MCF 10A (cell line): ENCODE data around the gene PADI4. TPM values are rescaled to one million over a fixed set of nuclear protein-coding genes. Genes with fewer than 3 reads are reported as not detected.

ENCODE experiments used
- BruUV-seq: library from RNA; stranded (reverse); fragments of 400-500 nt; replicated peaks from 2 replicates; lab custom pipeline; 2021; lab: Mats Ljungman, UMichigan
- CTCF ChIA-PET: fragments of 300-600 bp; sonication (Branson Sonifier 250); formaldehyde crosslinking; extraction: SDS; loops from one replicate; lab custom pipeline; 2021; ENCODE audit warnings: antibody characterized with exemption, inconsistent platforms; lab: Yijun Ruan, JAX
- POLR2A ChIA-PET: fragments of 300-600, 350-650 bp; sonication (Branson Sonifier 250); formaldehyde crosslinking; extraction: SDS; loops from one replicate; lab custom pipeline; 2020; ENCODE audit warnings: antibody characterized with exemption, inconsistent platforms; lab: Yijun Ruan, JAX
- DNase-seq: peaks from one replicate; pipeline ENCODE4 v3.0.0-alpha.2; 2018; ENCODE audit not compliant: unreplicated experiment
- H3K27ac Mint-ChIP-seq: one replicate; pipeline ENCODE4 v1.8.0; 2022; ENCODE audit warnings: mild to moderate bottlenecking, low read depth, mixed read lengths; ENCODE audit not compliant: unreplicated experiment
- H3K27me3 Mint-ChIP-seq: one replicate; pipeline ENCODE4 v1.8.0; 2022; ENCODE audit warnings: mixed read lengths; ENCODE audit not compliant: insufficient read depth, unreplicated experiment
- H3K36me3 Mint-ChIP-seq: one replicate; pipeline ENCODE4 v1.8.0; 2022; ENCODE audit warnings: mild to moderate bottlenecking, moderate library complexity, mixed read lengths; ENCODE audit not compliant: insufficient read depth, unreplicated experiment
- H3K4me1 Mint-ChIP-seq: one replicate; pipeline ENCODE4 v1.8.0; 2022; ENCODE audit warnings: mixed read lengths; ENCODE audit not compliant: insufficient read depth, unreplicated experiment
- H3K4me3 Mint-ChIP-seq: one replicate; pipeline ENCODE4 v1.8.0; 2022; ENCODE audit warnings: mild to moderate bottlenecking, moderate library complexity, mixed read lengths; ENCODE audit not compliant: unreplicated experiment
- H3K9me3 Mint-ChIP-seq: one replicate; pipeline ENCODE4 v1.8.0; 2022; ENCODE audit warnings: mixed read lengths; ENCODE audit not compliant: unreplicated experiment
- intact Hi-C: fragments of 100-400 bp; cut with micrococcal nuclease; formaldehyde crosslinking; loops from 2 replicates; pipeline ENCODE4 v1.14.1; 2022
- total RNA-seq: library from RNA; stranded (reverse); gene quantifications from 2 replicates; pipeline ENCODE4 v1.2.3, GENCODE V29; 2022
- TF ChIP-seq, protein P1 (sequence below): fragments of 200-600 bp; IDR thresholded peaks from one replicate; pipeline ENCODE4 v1.8.0; 2022; ENCODE audit warnings: antibody characterized with exemption, mild to moderate bottlenecking; ENCODE audit not compliant: unreplicated experiment

PADI4 gene
- total RNA-seq, 1 experiment from 2014 or later = 0.51 TPM

DNA sequence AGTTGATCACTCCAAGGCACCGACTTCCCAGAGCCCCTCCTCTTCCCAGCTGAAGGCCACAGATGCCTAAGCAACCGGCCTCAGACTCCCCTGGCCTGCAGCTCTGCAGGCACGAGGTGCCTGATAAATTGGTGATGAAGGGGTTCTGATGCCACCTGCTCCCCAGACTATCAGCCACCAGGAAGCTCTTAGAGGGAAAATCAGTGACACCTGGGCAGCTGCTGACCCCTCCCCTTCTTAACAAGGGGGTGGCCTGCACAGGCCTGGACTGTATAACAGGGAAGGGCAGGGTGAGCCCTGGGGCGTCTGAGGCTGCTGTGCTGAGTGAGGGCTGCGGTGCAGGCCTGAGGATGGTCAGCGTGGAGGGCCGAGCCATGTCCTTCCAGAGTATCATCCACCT lies 63.9 kb downstream of the PADI4 start, which contains the start of gene PADI6:
Gene PADI6, plus strand, starts transcription at position 301 of the 400 bp plus-strand sequence. Its CDS starts 50 bp downstream, at position 351.
- no peaks in the 10 kb centered on the region for H3K36me3 Mint-ChIP-seq
- no peaks in the 10 kb centered on the region for H3K27me3 Mint-ChIP-seq
- no peak within 1 kb of the TSS for H3K27ac Mint-ChIP-seq
- H3K4me1 Mint-ChIP-seq = peaks cover 16% of the 10 kb centered on the region
- intact Hi-C loops = no loop called here
- H3K4me3 Mint-ChIP-seq = no peak within 1 kb of the TSS
- TF ChIP-seq, protein P1, sequence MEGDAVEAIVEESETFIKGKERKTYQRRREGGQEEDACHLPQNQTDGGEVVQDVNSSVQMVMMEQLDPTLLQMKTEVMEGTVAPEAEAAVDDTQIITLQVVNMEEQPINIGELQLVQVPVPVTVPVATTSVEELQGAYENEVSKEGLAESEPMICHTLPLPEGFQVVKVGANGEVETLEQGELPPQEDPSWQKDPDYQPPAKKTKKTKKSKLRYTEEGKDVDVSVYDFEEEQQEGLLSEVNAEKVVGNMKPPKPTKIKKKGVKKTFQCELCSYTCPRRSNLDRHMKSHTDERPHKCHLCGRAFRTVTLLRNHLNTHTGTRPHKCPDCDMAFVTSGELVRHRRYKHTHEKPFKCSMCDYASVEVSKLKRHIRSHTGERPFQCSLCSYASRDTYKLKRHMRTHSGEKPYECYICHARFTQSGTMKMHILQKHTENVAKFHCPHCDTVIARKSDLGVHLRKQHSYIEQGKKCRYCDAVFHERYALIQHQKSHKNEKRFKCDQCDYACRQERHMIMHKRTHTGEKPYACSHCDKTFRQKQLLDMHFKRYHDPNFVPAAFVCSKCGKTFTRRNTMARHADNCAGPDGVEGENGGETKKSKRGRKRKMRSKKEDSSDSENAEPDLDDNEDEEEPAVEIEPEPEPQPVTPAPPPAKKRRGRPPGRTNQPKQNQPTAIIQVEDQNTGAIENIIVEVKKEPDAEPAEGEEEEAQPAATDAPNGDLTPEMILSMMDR = no peak
- ChIA-PET CTCF (interaction anchor here (0.6 to 2.7 kb wide), 10 partner anchors 18 to 303 kb away, joined by 3 to 17 read pairs (median 4); no protein-coding TSS in a partner anchor), POLR2A (no interaction called here)
- BruUV-seq = no TSS peak
- no peak for DNase-seq
- H3K9me3 Mint-ChIP-seq = no peaks in the 10 kb centered on the region

DNA sequence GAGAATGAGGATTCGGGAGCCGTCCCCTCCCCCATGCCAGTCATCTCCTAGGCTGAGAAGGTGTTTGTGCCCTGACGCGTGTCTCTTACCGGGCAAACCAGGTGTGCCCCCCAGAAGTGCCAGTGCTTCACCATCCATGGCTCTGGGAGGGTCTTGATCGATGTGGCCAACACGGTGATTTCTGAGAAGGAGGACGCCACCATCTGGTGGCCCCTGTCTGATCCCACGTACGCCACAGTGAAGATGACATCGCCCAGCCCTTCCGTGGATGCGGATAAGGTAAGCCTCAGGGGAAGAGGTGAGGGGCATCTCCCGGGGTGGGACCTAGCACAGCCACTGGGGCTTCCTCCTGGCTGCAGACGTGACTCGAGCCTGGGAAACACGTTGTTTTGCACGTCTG lies 65.0 kb downstream of the PADI4 start:
- Mint-ChIP-seq H3K27ac (no peak overlapping the region), H3K4me1 (peaks cover 16% of the 10 kb centered on the region), H3K9me3 (no peaks in the 10 kb centered on the region), H3K27me3 (no peaks in the 10 kb centered on the region), H3K36me3 (no peaks in the 10 kb centered on the region), H3K4me3 (no peak overlapping the region)
- intact Hi-C loops = no loop called here
- CTCF ChIA-PET = no interaction called here
- DNase-seq = no peak
- TF ChIP-seq, protein P1 = no peak
- POLR2A ChIA-PET = no interaction called here
- BruUV-seq = no TSS peak

DNA sequence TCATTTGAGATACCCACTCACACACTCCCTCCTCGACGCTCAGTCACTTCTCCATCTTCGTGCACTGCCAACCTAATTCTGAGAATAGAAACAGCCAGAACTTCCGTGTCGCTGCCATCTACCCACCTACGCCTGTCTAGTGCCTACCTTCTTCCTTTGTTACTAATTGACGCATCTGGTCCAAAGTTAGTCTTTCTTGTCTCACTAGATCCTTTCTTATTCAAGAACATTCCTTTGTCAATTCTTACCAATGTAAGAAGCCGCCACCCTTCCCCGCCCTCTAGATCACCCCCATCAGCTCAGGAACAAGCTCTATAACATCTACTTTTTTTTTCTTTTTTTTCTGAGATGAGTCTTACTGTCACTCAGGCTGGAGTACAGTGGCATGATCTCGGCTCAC lies 67.7 kb downstream of the PADI4 start:
- DNase-seq = no peak
- Mint-ChIP-seq H3K27ac (no peak overlapping the region), H3K36me3 (no peaks in the 10 kb centered on the region), H3K9me3 (no peaks in the 10 kb centered on the region), H3K27me3 (no peaks in the 10 kb centered on the region), H3K4me1 (peaks cover under 1% of the 10 kb centered on the region), H3K4me3 (no peak overlapping the region)
- TF ChIP-seq, protein P1 = no peak
- intact Hi-C loops = no loop called here
- BruUV-seq = no TSS peak
- ChIA-PET POLR2A (interaction anchor here (0.7 kb wide), 1 partner anchor 30 kb away, joined by 3 read pairs; no protein-coding TSS in a partner anchor), CTCF (no interaction called here)

DNA sequence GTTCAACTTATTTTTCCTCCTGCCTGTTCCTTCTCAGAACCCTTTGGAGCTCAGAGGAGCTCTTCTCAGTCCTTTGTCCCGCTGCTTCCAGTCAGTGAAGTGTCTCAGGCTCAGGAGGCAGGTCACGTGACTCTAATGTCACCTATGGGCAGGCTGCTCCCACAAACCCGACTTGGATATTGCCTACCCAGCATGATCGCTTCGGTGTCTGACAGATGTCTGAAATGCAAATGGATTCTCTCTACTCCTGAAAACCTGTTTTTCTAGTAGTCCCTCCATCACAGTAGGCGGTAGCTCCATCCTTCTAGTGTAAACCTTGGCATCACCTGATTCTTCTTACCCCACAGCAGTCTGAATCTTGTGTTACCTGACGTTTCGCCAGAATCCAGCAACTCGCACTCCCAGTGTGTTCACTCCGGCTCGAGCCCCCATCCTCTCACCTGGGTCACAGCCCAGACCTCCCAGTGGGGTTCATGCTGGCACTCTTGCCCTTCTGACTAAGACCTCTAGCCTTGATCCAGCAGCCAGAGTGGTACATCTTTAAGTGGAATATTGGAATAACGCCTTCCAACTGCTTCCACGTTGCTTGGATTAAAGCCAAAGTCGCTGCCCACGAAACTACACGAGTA lies 69.4 kb downstream of the PADI4 start:
- no peak for DNase-seq
- no peaks in the 10 kb centered on the region for H3K4me1 Mint-ChIP-seq
- H3K27ac Mint-ChIP-seq = no peak overlapping the region
- intact Hi-C loops = no loop called here
- no TSS peak for BruUV-seq
- H3K9me3 Mint-ChIP-seq = no peaks in the 10 kb centered on the region
- CTCF ChIA-PET = interaction anchor here (0.8 kb wide), 1 partner anchor 12 kb away, joined by 3 read pairs; no protein-coding TSS in a partner anchor
- H3K36me3 Mint-ChIP-seq = no peaks in the 10 kb centered on the region
- TF ChIP-seq, protein P1 = no peak
- H3K4me3 Mint-ChIP-seq = no peak overlapping the region
- POLR2A ChIA-PET = interaction anchor here (0.7 kb wide), 1 partner anchor 144 kb away, joined by 3 read pairs; no protein-coding TSS in a partner anchor
- no peaks in the 10 kb centered on the region for H3K27me3 Mint-ChIP-seq
